Vagina (tissue), 2 donors: ENCODE data around the gene FRG2. TPM values are rescaled to one million over a fixed set of nuclear protein-coding genes. Genes with fewer than 3 reads are reported as not detected.
"Not testable (repeated sequence)": the region's sequence is repeated elsewhere in the genome, so short reads cannot be mapped to it uniquely, and the experiment has no call there.

ENCODE experiments used
- DNase-seq, 2 donors: peaks; one replicate each; pipeline ENCODE4 v3.0.0-alpha.2; 2017; ENCODE audit errors: extremely low spot score in 2 of 2
- H3K27ac ChIP-seq: fragments of 200-600 bp; sonication (generic); one replicate; pipeline ENCODE4 v1.5.1; 2019
- H3K27me3 ChIP-seq: fragments of 200-600 bp; sonication (generic); one replicate; pipeline ENCODE4 v1.5.1; 2019
- H3K36me3 ChIP-seq, 2 donors: fragments of 200-600 bp; sonication (generic); one replicate each; pipeline ENCODE4 v1.5.1; 2017 to 2019
- H3K4me1 ChIP-seq: fragments of 200-600 bp; sonication (generic); one replicate; pipeline ENCODE4 v1.5.1; 2019
- H3K4me3 ChIP-seq, 2 donors: fragments of 200-600 bp; sonication (generic); 1 replicate in 1 of 2; 2 replicates in 1 of 2; pipeline ENCODE4 v1.5.1; 2016 to 2019
- H3K9me3 ChIP-seq: fragments of 200-600 bp; sonication (generic); one replicate; pipeline ENCODE4 v1.5.1; 2019
- intact Hi-C: fragments of 100-400 bp; cut with DNase I; formaldehyde crosslinking; loops from one replicate; pipeline ENCODE4 v1.15.1; 2023
- total RNA-seq: library from RNA; depleted of rRNA; stranded (reverse); fragments of >200 nt; gene quantifications from one replicate; pipeline ENCODE4 v1.2.3, GENCODE V29; 2016

Gene FRG2
- not detected for total RNA-seq

DNA sequence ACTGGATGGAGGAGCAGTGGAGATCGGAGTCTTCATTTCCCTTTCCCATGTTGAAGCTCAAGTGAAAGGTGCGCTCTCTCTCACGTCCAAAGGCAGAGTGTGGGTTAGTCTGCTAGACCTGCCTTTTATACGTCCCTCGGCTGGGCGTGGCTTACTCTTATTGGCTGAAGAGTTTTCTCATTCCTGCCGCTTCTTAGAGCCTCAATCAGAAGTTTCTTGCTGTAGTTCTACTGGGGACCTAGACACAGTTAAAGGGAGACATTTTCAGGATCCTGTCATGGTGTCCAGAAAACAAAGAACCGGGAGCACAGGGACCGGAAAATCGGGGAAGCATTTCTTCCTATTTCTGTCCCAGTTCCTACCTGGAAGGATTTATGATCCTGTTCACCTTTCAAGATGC lies at the start of gene FRG2:
Gene FRG2, minus strand, starts transcription at position 101 of the 400 bp plus-strand sequence. Its CDS starts 52 bp downstream, at position 49.
- H3K27ac ChIP-seq, H3K4me3 ChIP-seq, intact Hi-C loops, H3K9me3 ChIP-seq, DNase-seq, H3K27me3 ChIP-seq, H3K36me3 ChIP-seq, H3K4me1 ChIP-seq: not testable (repeated sequence)

DNA sequence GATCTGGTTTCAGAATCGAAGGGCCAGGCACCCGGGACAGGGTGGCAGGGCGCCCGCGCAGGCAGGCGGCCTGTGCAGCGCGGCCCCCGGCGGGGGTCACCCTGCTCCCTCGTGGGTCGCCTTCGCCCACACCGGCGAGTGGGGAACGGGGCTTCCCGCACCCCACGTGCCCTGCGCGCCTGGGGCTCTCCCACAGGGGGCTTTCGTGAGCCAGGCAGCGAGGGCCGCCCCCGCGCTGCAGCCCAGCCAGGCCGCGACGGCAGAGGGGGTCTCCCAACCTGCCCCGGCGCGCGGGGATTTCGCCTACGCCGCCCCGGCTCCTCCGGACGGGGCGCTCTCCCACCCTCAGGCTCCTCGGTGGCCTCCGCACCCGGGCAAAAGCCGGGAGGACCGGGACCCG lies 41.3 kb upstream of the FRG2 start:
- H3K27me3 ChIP-seq, intact Hi-C loops, H3K9me3 ChIP-seq, H3K4me3 ChIP-seq, H3K4me1 ChIP-seq, H3K27ac ChIP-seq, DNase-seq, H3K36me3 ChIP-seq: not testable (repeated sequence)

DNA sequence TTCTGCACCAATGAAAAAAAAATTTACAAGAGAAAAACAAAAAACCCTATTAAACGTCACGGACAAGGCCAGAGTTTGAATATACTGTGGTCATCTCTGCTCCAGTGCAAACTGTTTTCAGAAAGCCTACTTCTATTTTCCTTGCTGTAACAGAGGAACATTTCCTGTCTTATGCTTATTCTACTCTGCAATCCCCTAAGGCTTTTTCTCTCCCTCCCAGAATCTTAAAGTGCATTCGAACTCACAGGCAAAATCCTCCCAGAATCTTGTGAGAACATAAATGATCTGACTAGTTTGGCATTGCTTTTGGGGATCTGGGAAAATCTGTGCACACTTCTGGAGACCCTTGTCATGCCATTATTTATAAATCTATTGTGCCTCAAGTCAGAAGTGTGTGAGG lies 37.7 kb upstream of the FRG2 start:
- H3K4me1 ChIP-seq, H3K9me3 ChIP-seq, H3K4me3 ChIP-seq, DNase-seq, intact Hi-C loops, H3K27ac ChIP-seq, H3K36me3 ChIP-seq, H3K27me3 ChIP-seq: not testable (repeated sequence)

DNA sequence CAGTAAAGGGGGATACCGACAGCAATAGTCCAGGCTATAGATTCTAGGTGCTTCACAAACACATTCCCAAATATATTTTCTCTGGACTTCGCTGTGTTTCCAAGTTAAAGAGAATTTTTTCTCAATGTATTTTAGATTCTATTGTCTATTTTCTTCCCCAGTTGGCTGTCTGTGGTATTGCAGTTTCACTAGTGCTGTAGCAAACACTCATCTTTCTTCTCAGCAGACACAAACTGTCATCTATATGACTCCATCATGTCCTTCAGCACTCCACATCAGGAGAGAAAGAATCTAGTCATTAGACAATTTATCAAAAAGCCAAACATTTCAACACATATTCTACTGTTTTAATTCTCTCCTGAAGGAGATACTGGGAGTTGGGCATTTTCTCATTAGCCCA lies 37.3 kb upstream of the FRG2 start, which contains the start of gene DBET:
Gene DBET, plus strand, starts transcription at position 161 of the 400 bp plus-strand sequence.
- H3K9me3 ChIP-seq, H3K27me3 ChIP-seq, DNase-seq, H3K36me3 ChIP-seq, H3K4me1 ChIP-seq, H3K27ac ChIP-seq, intact Hi-C loops, H3K4me3 ChIP-seq: not testable (repeated sequence)

DNA sequence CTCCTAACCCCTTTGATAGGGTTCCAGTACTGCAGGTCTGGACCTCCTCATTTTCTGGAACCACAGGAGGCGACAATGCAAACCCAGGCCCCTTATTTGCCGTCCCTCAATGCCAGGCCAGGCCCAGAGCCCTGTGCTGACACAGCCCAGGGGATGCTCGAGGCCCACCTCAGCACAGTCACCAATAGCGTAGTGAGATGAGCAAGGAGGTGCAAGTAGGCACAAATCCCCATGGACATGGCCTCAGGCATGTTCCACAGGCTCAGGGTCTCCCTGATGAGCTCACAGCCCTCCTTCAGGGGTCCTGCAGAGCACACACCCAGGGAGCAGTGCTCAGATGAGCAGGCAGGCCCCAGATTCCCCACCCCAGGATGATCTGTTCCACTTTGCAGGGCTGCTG lies 31.9 kb upstream of the FRG2 start:
- H3K9me3 ChIP-seq, H3K4me1 ChIP-seq, H3K4me3 ChIP-seq, H3K27ac ChIP-seq, DNase-seq, intact Hi-C loops, H3K27me3 ChIP-seq, H3K36me3 ChIP-seq: not testable (repeated sequence)

DNA sequence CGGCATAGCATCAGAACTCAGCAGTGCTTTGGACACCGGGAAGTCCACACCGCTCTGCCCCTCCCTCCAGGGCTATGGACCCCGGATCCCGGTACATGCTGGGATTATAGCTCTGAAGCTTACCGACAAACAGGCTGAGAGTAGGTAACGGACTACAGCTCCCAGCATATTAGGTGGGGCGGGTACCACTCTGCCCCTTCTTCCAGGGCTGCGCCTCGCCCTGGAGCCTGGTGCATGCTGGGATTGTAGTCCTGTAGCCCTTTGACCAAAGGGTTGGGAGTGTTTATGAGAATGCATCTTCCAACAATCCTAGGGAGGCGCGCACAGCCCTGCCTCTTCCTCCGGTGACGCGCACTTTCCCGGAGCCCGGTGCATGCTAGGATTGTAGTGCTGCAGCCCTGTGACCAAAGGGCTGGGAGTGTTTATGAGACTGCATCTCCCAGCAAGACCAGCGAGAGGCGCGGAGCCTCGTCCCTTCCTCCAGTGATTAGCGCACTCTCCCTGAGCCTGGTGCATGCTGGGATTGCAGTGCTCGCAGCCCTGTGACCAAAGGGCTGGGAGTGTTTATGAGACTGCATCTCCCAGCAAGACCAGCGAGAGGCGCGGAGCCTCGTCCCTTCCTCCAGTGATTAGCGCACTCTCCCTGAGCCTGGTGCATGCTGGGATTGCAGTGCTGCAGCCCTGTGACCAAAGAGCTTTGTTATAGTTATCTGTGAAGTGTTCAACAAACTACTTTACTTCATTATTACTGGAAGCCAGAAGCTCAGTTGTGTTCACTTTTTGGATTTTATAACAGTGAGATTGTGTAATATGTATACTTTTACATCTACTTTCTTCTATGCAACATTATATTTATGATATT lies 22.6 kb upstream of the FRG2 start:
- intact Hi-C loops, H3K27ac ChIP-seq, DNase-seq, H3K4me3 ChIP-seq, H3K4me1 ChIP-seq, H3K9me3 ChIP-seq, H3K36me3 ChIP-seq, H3K27me3 ChIP-seq: not testable (repeated sequence)

DNA sequence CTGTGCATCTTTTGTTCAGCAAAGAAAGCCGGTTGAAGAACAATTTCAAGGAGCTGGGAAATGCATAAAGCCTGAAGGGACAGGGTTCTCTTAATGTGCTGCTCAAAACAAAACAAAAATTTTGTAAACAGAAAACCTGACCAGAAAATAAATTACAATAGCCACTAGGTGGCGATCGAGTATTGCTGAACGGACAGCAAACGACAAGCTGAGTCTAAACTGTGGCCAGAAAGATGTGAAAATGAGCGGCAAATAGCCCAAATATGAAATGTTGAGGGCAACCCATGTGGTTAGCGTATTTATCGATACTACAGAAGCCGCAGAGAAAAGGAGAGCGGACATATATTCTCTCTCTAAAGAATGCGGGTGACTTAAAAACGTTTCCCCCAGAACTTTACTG lies 20.6 kb upstream of the FRG2 start:
- DNase-seq, H3K27me3 ChIP-seq, H3K9me3 ChIP-seq, H3K27ac ChIP-seq, H3K4me3 ChIP-seq, H3K36me3 ChIP-seq, H3K4me1 ChIP-seq, intact Hi-C loops: not testable (repeated sequence)

DNA sequence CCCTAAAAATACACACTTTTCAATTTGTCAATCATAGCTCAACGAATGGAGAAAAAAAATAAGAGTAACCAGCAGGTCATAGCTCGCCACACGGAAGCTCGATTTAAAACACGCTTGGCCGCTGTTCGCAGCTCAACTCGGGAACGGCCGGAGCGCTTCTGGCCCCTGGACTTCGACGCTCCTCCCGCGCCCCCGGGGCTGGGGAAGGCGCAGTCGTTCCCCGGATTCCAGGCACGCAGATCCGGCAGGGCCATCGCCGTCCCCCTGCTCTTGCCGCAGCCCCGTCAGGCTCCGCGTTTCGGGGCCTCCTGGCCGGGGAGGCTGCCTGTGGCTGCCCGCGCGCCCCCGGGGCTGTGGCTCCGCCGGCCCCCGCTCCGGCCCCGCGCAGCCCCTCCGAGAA lies 13.8 kb upstream of the FRG2 start:
- H3K27me3 ChIP-seq, H3K4me1 ChIP-seq, H3K27ac ChIP-seq, H3K9me3 ChIP-seq, DNase-seq, H3K36me3 ChIP-seq, H3K4me3 ChIP-seq, intact Hi-C loops: not testable (repeated sequence)

DNA sequence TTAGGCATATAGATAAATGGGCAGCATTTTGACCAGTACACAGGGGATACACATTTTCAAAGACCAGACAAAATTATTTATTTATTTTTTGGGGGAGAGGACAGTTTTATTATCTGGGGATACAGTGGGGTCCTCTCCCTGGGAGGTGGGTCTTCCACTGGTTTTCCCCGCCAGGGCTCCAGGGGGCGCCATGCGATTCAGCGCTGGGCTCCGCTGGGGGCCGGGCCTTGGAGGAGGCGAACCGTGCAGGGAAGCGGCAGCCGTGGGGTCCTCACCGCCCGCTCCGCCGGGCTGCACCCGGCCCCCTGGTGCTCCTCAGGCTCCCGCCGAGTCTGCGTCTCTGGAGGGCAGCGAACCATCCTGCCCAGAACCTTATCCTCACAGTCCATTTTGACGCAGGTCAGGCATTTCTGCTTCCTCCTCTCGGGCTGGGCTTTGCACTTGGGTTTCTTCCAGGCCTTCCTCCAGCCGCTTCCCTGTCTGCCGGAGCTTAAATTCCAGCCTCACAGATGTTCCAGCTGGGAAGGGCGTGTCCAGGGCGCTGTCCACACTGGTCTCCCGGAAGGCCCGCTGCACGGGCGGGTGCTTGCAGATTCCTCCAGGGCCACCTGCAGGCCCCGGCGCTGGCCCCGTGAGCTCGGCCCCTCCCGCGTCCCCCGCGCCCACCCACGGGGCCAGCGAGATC lies 10.8 kb upstream of the FRG2 start:
- DNase-seq, H3K27me3 ChIP-seq, H3K4me3 ChIP-seq, H3K27ac ChIP-seq, H3K4me1 ChIP-seq, H3K36me3 ChIP-seq, intact Hi-C loops, H3K9me3 ChIP-seq: not testable (repeated sequence)

DNA sequence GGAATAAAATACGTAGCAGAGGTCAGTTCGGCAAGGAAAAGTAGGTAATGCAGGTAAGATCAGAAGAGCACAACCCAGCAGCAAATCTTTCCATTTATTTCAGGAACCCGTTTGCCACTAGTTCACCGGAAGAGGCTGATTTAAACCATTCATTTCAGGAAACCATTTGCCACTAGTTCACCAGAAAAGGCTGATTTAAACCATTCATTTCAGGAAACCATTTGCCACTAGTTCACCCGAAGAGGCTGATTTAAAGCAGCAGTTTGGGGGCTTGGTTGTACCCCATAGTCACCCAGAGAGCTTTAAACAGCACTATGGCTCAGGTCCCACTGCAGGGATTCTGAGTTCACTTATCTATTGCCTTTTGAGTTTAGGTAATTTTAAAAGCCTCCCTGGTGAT lies 4.2 kb upstream of the FRG2 start:
- intact Hi-C loops, H3K36me3 ChIP-seq, H3K27me3 ChIP-seq, H3K4me3 ChIP-seq, H3K27ac ChIP-seq, H3K4me1 ChIP-seq, DNase-seq, H3K9me3 ChIP-seq: not testable (repeated sequence)

DNA sequence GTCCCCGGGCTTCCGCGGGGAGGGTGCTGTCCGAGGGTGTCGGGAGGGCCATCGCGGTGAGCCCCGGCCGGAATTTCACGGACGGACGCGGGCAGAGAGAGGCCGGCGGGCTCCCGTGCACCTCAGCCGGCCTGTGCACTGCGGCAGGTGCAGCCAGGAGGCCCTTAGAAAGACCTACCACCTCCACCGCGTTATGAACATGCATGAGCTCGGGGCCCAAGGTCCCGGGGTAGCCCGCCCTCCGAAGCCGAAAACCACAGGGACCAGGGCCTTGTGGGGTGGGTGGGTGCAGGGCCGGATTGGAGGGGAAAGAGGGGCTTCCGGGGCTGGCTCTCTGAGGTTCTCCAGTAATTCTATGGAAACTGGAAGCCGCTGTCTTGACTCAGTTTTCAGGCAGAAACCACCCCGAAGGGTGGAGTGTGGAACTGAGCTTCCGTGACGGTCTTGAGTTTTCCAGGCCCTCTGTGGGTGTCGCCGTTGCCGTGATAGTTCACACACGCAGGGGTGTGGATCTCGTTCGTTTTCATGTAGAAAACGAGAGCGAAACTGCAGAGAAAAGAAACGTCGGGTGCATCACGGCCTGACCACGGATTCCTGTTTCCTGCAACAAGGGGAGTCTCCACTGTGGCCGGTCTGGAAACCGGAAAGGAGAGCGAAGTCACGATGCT lies 4.3 kb downstream of the FRG2 start:
- peaks cover 12% of the 10 kb centered on the region for H3K4me1 ChIP-seq
- H3K4me3 ChIP-seq: peak overlapping the region in 1 of 2 donors; percentile 34
- H3K9me3 ChIP-seq, H3K27me3 ChIP-seq, H3K36me3 ChIP-seq, DNase-seq, intact Hi-C loops, H3K27ac ChIP-seq: not testable (repeated sequence)

DNA sequence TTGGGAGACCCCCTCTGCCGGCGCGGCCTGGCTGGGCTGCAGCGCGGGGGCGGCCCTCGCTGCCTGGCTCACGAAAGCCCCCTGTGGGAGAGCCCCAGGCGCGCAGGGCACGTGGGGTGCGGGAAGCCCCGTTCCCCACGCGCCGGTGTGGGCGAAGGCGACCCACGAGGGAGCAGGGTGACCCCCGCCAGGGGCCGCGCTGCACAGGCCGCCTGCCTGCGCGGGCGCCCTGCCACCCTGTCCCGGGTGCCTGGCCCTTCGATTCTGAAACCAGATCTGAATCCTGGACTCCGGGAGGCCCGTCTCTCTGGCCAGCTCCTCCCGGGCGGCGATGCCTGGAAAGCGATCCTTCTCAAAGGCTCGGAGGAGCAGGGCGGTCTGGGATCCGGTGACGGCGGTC lies 5.1 kb downstream of the FRG2 start:
- DNase-seq, H3K4me3 ChIP-seq, H3K27ac ChIP-seq, H3K9me3 ChIP-seq, intact Hi-C loops, H3K36me3 ChIP-seq, H3K27me3 ChIP-seq: not testable (repeated sequence)
- H3K4me1 ChIP-seq: peaks cover 12% of the 10 kb centered on the region
